IPS DF 4.7 (cell line): ENCODE measurements around the gene AMELX.

Experiments used
- DNase-seq: peaks from one replicate; pipeline ENCODE4 v3.0.0-alpha.2; 2013; ENCODE audit warnings: low spot score; ENCODE audit errors: extremely low read depth

AMELX gene

GRCh38 chrX:11293113-11293512 lies at the start of gene AMELX:
TSS of gene AMELX (plus strand) at chrX:11293413. CDS start at chrX:11294789, 1,376 bp downstream.
- DNase-seq = no peak

- no peak for DNase-seq
Observed at GRCh38 chrX:11244636-11245035, 48.6 kb upstream of the AMELX start.

DNA sequence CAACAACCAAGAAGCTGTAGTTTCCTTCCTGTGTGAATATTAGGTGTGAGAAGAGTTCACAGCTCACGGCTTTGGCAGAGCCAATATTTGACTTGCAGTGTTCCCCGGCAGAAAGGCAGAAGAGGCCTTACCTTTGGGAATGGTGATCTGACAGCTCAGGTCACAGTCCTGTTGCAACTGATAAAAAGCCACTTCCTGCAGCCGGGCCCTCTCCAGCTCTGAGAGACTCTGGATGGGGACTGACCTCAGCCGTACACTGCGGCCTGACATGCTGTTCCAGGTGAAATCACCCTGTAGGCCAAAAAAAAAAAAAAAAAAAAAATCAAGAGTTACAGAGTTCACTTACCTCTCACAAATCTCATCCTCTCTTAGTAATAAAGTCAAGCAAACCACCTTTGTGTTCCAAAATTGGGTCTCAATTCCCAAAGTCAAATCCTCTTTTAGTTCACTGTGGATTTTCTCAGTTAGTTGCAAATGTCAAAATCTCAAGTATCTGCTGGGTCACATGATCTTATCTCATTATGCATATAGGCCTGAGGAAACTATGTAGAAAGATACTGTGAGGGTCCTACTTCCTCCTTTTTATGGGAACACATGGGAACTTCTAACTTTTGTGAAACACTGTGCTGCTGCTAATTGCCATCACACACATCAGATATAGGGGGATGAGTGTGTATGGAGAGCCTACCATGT lies 38.6 kb upstream of the AMELX start:
- DNase-seq = no peak

- DNase-seq = no peak
Observed at GRCh38 chrX:11257290-11257689, 35.9 kb upstream of the AMELX start.

DNA sequence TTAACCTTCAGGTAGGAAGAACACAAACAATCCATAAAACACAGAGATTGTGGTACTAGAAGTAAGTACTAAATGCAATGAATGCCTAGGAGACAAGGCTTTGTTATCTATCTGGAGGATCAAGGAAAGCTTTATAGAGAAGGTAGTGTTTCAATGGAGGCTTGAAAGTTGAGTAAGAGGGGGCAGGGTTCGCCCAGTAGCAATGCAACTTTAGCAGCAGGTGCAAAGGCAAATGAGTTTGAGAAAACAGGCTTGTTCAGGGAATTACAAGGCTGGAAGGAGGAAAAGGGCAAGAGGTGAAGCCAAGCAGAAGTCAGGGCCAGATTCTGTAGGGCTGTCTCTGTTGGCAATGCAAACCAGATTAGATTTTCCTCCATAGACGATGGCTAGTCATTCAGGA lies 35.5 kb upstream of the AMELX start:
- no peak for DNase-seq

GRCh38 chrX:11259437-11259836 lies 33.8 kb upstream of the AMELX start:
- DNase-seq = no peak

DNA sequence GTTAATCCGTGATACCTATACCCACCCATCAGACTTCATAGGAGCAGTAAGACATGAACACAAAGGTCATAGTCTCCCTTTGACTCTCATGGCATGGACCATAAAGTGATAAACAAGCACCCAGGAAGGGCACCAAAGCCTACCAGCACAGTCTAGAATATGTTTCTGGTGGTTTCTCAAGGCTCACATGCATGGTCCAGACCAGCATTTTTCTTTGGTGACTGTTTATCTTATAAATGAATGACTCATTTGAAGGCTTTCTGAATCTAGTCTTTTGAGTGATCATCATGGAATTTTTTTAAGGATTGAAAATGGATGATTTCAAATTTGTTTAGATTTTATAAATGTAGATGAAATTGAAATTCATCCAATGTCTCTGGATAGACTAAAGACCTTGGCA lies 32.0 kb upstream of the AMELX start:
- DNase-seq = no peak

- no peak for DNase-seq
Observed at GRCh38 chrX:11264925-11265324, 28.3 kb upstream of the AMELX start.

GRCh38 chrX:11265352-11265751 lies 27.9 kb upstream of the AMELX start:
- no peak for DNase-seq

GRCh38 chrX:11266573-11267003 lies 26.6 kb upstream of the AMELX start:
- DNase-seq = no peak

- no peak for DNase-seq
Observed at GRCh38 chrX:11267425-11267824, 25.8 kb upstream of the AMELX start.

GRCh38 chrX:11269006-11269405 lies 24.2 kb upstream of the AMELX start:
- DNase-seq = no peak

DNA sequence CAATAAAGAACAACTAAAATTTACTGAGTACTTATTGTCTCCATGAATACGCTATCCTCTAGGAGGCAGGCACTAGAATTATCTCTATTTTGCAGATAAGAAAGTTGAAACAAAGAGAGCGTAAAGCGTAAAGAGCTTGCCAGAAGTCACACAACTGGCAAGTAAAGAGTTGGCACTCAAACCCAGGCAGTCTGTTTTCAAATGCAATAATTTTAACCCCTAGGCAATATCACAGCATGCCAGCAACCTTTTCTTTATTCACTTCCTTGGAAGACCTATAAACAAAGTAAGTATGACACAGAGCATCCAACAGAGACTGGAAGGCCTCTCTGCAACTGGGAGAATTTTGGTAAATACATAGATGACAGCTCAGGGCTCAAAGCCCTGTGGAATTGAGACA lies 23.2 kb upstream of the AMELX start:
- DNase-seq = no peak

- no peak for DNase-seq
Observed at GRCh38 chrX:11272290-11272689, 20.9 kb upstream of the AMELX start.

GRCh38 chrX:11272863-11273262 lies 20.4 kb upstream of the AMELX start:
- no peak for DNase-seq

DNA sequence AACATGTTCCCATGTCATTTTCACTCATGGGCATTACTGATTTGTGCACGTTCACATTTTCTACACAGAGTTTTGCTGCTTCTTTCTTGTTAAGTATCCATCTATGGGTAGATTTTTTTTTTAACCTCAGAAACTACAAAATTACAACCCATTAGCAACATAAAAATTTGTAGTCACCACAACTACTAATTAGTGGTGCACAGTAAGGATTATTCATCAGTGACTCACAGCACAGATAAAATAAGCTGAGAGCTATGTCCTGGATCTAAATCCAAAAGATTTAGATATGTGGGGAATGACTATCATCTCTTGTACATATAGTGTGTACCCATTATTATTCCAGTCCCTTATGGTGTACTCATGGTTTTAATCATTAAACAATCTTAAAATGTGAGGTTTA lies 19.7 kb upstream of the AMELX start:
- DNase-seq = no peak

DNA sequence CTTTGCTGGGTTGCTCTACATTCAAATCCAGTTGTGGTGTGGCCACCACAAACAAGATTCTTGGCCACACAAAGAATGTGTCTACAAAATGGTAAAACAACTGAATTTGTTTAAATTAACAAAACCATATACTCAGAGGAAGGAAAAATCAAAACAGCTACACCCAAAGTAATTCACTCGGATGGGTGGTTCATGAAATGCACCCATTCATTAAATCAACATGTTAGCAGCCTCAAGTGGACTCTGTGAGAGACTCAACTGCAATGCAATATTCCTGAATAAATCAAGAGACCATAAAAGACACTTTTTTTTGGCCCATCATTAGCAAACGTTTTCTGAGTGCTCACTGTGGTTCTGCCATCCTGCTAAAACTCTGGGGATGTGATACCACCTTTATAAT lies 11.2 kb upstream of the AMELX start:
- DNase-seq = no peak

DNA sequence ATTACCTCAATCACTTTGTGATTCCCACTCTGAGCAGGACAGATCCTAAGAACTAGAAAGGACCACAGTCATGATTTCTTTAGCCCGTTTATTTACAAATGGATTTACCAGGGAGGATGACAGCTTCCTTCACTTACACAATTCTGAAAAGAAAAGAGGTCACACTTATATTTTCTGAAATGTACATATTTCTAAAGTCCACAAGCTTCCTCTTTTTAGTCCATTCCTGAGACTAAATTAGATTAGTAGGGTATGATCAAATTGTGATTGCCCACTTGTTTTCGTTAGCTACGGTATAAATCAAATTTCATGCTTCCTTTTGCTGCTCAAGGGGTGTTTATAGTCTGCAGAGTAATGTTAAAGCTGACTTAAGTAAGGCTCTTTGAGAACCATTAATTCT lies 7.6 kb upstream of the AMELX start:
- DNase-seq = no peak

DNA sequence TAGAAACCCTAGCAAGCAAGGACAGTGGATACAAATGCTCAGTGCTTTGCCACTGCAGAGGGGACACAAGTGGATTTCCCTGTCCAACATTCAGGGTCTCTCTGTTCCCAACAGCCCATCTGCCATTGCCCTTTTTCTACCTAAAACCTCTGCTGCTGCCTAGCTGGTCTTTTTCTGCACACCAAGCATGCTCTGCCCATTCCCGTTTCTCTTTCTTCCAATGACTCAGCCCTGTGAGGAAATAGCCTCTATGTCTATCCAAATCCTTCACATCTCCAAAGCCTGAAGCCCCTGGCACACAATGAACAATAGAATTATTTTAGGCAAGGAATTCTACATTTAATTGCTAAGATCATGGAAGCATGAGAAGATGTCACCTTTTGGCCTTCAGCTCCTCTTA lies 5.7 kb upstream of the AMELX start:
- DNase-seq = no peak

GRCh38 chrX:11290416-11291102 lies 2.7 kb upstream of the AMELX start:
- no peak for DNase-seq

GRCh38 chrX:11296051-11296450 lies 2.8 kb downstream of the AMELX start:
- no peak for DNase-seq

DNA sequence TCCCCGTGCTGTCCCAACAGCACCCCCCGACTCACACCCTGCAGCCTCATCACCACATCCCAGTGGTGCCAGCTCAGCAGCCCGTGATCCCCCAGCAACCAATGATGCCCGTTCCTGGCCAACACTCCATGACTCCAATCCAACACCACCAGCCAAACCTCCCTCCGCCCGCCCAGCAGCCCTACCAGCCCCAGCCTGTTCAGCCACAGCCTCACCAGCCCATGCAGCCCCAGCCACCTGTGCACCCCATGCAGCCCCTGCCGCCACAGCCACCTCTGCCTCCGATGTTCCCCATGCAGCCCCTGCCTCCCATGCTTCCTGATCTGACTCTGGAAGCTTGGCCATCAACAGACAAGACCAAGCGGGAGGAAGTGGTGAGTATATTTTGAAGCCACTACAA lies 5.4 kb downstream of the AMELX start:
- no peak for DNase-seq

- no peak for DNase-seq
Observed at GRCh38 chrX:11304829-11305228, 11.6 kb downstream of the AMELX start.
